ENCODE measurements around the gene WNK4. TPM values are rescaled to one million over a fixed set of nuclear protein-coding genes. Genes with fewer than 3 reads are reported as not detected.
"Not testable (repeated sequence)": the region's sequence is repeated elsewhere in the genome, so short reads cannot be mapped to it uniquely, and the experiment has no call there.

WNK4 gene
- total RNA-seq, 1 donor from 2014 or later, result 0.29 TPM

- Mint-ChIP-seq H3K9me3 (no peaks in the 10 kb centered on the region), H3K36me3 (ENCODE audit: low read depth) (no peaks in the 10 kb centered on the region), H3K27me3 (peaks cover 28% of the 10 kb centered on the region), H3K27ac (no peak overlapping the region), H3K4me1 (peaks cover 12% of the 10 kb centered on the region), H3K4me3 (peak overlapping the region; percentile 24)
- intact Hi-C loops (cut with micrococcal nuclease), result no loop called here
- no peak for TF ChIP-seq CTCF (IDR thresholded peaks at IDR 0.05)
- POLR2A ChIA-PET, result interaction anchor here (1.1 to 3.5 kb wide), 4 partner anchors 12 to 554 kb away, joined by 4 to 26 read pairs (median 12); partner anchors contain the start of genes EZH1, PSMC3IP and VPS25
- DNase-seq (no peak), ATAC-seq (ENCODE audit: low read depth) (no peak)
- CTCF ChIA-PET, result interaction anchor here (1.4 to 4.5 kb wide), 3 partner anchors 12 to 183 kb away, joined by 3 to 37 read pairs (median 3); partner anchors contain the start of genes PSMC3IP and VPS25
Measured at GRCh38 chr17:42761638-42762037, 18.8 kb upstream of the WNK4 start.

- no peak overlapping the region for H3K4me3 Mint-ChIP-seq
- H3K27ac Mint-ChIP-seq, result no peak overlapping the region
- no peaks in the 10 kb centered on the region for H3K36me3 Mint-ChIP-seq (ENCODE audit: low read depth)
- intact Hi-C loops (cut with micrococcal nuclease), result no loop called here
- peaks cover 31% of the 10 kb centered on the region for H3K27me3 Mint-ChIP-seq
- no peaks in the 10 kb centered on the region for H3K4me1 Mint-ChIP-seq
- TF ChIP-seq CTCF (IDR thresholded peaks at IDR 0.05), result no peak
- ChIA-PET CTCF (interaction anchor here (2.6 kb wide), 1 partner anchor 188 kb away, joined by 8 read pairs; the partner anchor contains the start of gene PSMC3IP), POLR2A (no interaction called here)
- no peaks in the 10 kb centered on the region for H3K9me3 Mint-ChIP-seq
- ATAC-seq (ENCODE audit: low read depth) (no peak), DNase-seq (no peak)
Measured at GRCh38 chr17:42766124-42766523, 14.3 kb upstream of the WNK4 start.

- Mint-ChIP-seq H3K9me3 (no peaks in the 10 kb centered on the region), H3K36me3 (ENCODE audit: low read depth) (no peaks in the 10 kb centered on the region), H3K27ac (no peak overlapping the region), H3K4me3 (no peak overlapping the region), H3K27me3 (peaks cover 21% of the 10 kb centered on the region), H3K4me1 (peaks cover 7% of the 10 kb centered on the region)
- TF ChIP-seq CTCF (IDR thresholded peaks at IDR 0.05), result no peak
- DNase-seq (no peak), ATAC-seq (ENCODE audit: low read depth) (no peak)
- CTCF ChIA-PET, result interaction anchor here (2.6 kb wide), 1 partner anchor 189 kb away, joined by 8 read pairs; the partner anchor contains the start of gene PSMC3IP
- POLR2A ChIA-PET, result interaction anchor here (0.6 kb wide), 1 partner anchor 231 kb away, joined by 3 read pairs; no protein-coding TSS in a partner anchor
- intact Hi-C loops (cut with micrococcal nuclease), result no loop called here
Measured at GRCh38 chr17:42767512-42767911, 12.9 kb upstream of the WNK4 start.

- intact Hi-C loops (cut with micrococcal nuclease); H3K27ac Mint-ChIP-seq: not testable (repeated sequence)
- peaks cover 17% of the 10 kb centered on the region for H3K27me3 Mint-ChIP-seq
Measured at GRCh38 chr17:42768006-42768405, 12.4 kb upstream of the WNK4 start.

GRCh38 chr17:42769964-42770363 lies 10.4 kb upstream of the WNK4 start:
- H3K9me3 Mint-ChIP-seq; ATAC-seq (ENCODE audit: low read depth); intact Hi-C loops (cut with micrococcal nuclease); DNase-seq; H3K27ac Mint-ChIP-seq; H3K4me3 Mint-ChIP-seq: not testable (repeated sequence)
- peaks cover 14% of the 10 kb centered on the region for H3K36me3 Mint-ChIP-seq (ENCODE audit: low read depth)
- peaks cover 13% of the 10 kb centered on the region for H3K27me3 Mint-ChIP-seq
- H3K4me1 Mint-ChIP-seq, result peaks cover 29% of the 10 kb centered on the region
- ChIA-PET POLR2A (interaction anchor here (0.6 to 2.6 kb wide), 2 partner anchors 26 to 192 kb away, joined by 4 to 6 read pairs; partner anchors contain the start of gene PSMC3IP), CTCF (interaction anchor here (0.9 kb wide), 1 partner anchor 47 kb away, joined by 3 read pairs; no protein-coding TSS in a partner anchor)

More at GRCh38 chr17:42768006-42768405, 12.4 kb upstream of the WNK4 start:
- H3K9me3 Mint-ChIP-seq; CTCF ChIA-PET; ATAC-seq (ENCODE audit: low read depth); DNase-seq; POLR2A ChIA-PET; H3K4me3 Mint-ChIP-seq; H3K36me3 Mint-ChIP-seq (ENCODE audit: low read depth): not testable (repeated sequence)
- H3K4me1 Mint-ChIP-seq, result peaks cover 11% of the 10 kb centered on the region

GRCh38 chr17:42772945-42773289 lies 7.5 kb upstream of the WNK4 start:
- CTCF ChIA-PET, result interaction anchor here (0.8 to 2.8 kb wide), 5 partner anchors 9 to 195 kb away, joined by 3 to 15 read pairs (median 6); partner anchors contain the start of genes PSMC3IP and RAMP2
- Mint-ChIP-seq H3K27me3 (peaks cover 2% of the 10 kb centered on the region), H3K9me3 (no peaks in the 10 kb centered on the region), H3K36me3 (ENCODE audit: low read depth) (peaks cover 37% of the 10 kb centered on the region), H3K4me3 (peak overlapping the region; percentile 98), H3K4me1 (peaks cover 35% of the 10 kb centered on the region), H3K27ac (peak overlapping the region; percentile 96)
- TF ChIP-seq CTCF (IDR thresholded peaks at IDR 0.05), result no peak
- ATAC-seq (ENCODE audit: low read depth), result peak; percentile 21
- POLR2A ChIA-PET, result interaction anchor here (0.5 to 2.5 kb wide), 35 partner anchors 10 to 616 kb away, joined by 3 to 26 read pairs (median 5); partner anchors contain the start of genes BECN1, CNTD1, COA3 and MLX
- DNase-seq, result no peak
- intact Hi-C loops (cut with micrococcal nuclease), result loop anchor here (1.0 kb wide), 2 partner anchors 25 to 29 kb away; partner anchors contain the start of genes CNTD1 and COA3
